OCI-LY3 (cell line): Measurements from ENCODE around the gene NRXN3.

ENCODE experiments used
- H2AFZ ChIP-seq: fragments of 200-600, 300-600 bp; shearing (Covaris generic); 2 replicates; pipeline ENCODE4 v1.6.0; 2014; ENCODE audit warnings: antibody characterized with exemption, low read depth, low read length
- H3K27ac ChIP-seq: fragments of 200-600, 300-600 bp; sonication (generic); 2 replicates; pipeline ENCODE4 v1.5.1; 2014; ENCODE audit warnings: mild to moderate bottlenecking, low read length, moderate library complexity, mixed read lengths
- H3K27me3 ChIP-seq: fragments of 200-600, 300-600 bp; sonication (generic); 2 replicates; pipeline ENCODE4 v1.6.1; 2014; ENCODE audit warnings: low read depth, low read length, mixed read lengths
- H3K36me3 ChIP-seq: fragments of 200-600, 300-600 bp; sonication (generic); replicated peaks from 2 replicates; pipeline ENCODE3; 2014; ENCODE audit warnings: low read depth, low read length, mixed read lengths
- H3K4me1 ChIP-seq: fragments of 300-600, 200-600 bp; sonication (generic); 2 replicates; pipeline ENCODE4 v1.6.1; 2014; ENCODE audit warnings: low read length, mixed read lengths
- H3K4me2 ChIP-seq: fragments of 200-600, 300-600 bp; sonication (generic); 2 replicates; pipeline ENCODE4 v1.6.1; 2014; ENCODE audit warnings: low read length, mixed read lengths
- H3K4me3 ChIP-seq: fragments of 300-600, 200-600 bp; sonication (generic); 2 replicates; pipeline ENCODE4 v1.5.1; 2014; ENCODE audit warnings: antibody characterized with exemption, mild to moderate bottlenecking, low read length, moderate library complexity
- H3K79me2 ChIP-seq: fragments of 300-600, 200-600 bp; shearing (Covaris generic); 2 replicates; pipeline ENCODE4 v1.6.1; 2014; ENCODE audit warnings: mild to moderate bottlenecking, low read length, mixed read lengths
- H3K9ac ChIP-seq: fragments of 300-600, 200-600 bp; shearing (Covaris generic); 2 replicates; pipeline ENCODE4 v1.6.0; 2014; ENCODE audit warnings: mild to moderate bottlenecking, low read length, moderate library complexity
- H3K9me3 ChIP-seq: fragments of 200-600, 300-600 bp; shearing (Covaris generic); 2 replicates; pipeline ENCODE4 v1.6.1; 2014; ENCODE audit warnings: low read length, mixed read lengths; ENCODE audit not compliant: insufficient read depth
- H4K20me1 ChIP-seq: fragments of 200-600, 300-600 bp; sonication (generic); 2 replicates; pipeline ENCODE4 v1.6.1; 2016; ENCODE audit warnings: low read length, mixed read lengths; ENCODE audit not compliant: insufficient read depth
- EZH2phosphoT487 ChIP-seq: fragments of 200-600 bp; shearing (Covaris generic); IDR thresholded peaks from 2 replicates; pipeline ENCODE4 v1.6.1; 2018; ENCODE audit warnings: antibody characterized with exemption, mixed run types, low read depth
- TF ChIP-seq, protein P1 (sequence below): fragments of 200-600, 300-600 bp; sonication (generic); IDR thresholded peaks from 2 replicates; pipeline ENCODE4 v1.5.1; 2014; ENCODE audit warnings: antibody characterized with exemption, low read length, low read depth

The NRXN3 gene

DNA sequence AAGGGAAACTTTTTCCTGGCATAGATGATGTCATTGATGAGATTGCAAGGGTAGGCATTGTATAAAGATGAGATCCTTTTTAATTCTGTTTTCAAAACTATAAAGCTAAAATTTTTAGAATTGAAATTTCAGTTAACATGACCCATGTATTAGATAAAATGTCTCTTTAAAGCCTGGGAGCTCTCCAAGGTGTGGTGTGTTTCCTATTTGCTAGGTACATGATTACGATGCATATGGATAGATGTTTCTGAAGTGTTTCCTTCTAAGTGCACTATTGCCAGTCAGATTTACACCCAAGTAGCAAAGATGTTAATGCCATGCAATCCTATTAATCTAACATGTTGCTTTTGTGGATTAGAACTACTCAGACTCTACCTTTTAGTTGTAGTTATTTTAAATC is 1206.4 kb downstream of the NRXN3 start:
- Histone ChIP-seq H3K4me3 (no peak overlapping the region), H3K4me1 (no peaks in the 10 kb centered on the region), H3K27ac (no peak overlapping the region), H3K36me3 (no peaks in the 10 kb centered on the region), H4K20me1 (no peaks in the 10 kb centered on the region), H3K9ac (no peak overlapping the region), H3K9me3 (no peaks in the 10 kb centered on the region), H3K4me2 (no peak overlapping the region), H3K79me2 (no peaks in the 10 kb centered on the region), H3K27me3 (no peaks in the 10 kb centered on the region), H2AFZ (no peak overlapping the region)
- no peak for TF ChIP-seq EZH2phosphoT487
- TF ChIP-seq, protein P1, sequence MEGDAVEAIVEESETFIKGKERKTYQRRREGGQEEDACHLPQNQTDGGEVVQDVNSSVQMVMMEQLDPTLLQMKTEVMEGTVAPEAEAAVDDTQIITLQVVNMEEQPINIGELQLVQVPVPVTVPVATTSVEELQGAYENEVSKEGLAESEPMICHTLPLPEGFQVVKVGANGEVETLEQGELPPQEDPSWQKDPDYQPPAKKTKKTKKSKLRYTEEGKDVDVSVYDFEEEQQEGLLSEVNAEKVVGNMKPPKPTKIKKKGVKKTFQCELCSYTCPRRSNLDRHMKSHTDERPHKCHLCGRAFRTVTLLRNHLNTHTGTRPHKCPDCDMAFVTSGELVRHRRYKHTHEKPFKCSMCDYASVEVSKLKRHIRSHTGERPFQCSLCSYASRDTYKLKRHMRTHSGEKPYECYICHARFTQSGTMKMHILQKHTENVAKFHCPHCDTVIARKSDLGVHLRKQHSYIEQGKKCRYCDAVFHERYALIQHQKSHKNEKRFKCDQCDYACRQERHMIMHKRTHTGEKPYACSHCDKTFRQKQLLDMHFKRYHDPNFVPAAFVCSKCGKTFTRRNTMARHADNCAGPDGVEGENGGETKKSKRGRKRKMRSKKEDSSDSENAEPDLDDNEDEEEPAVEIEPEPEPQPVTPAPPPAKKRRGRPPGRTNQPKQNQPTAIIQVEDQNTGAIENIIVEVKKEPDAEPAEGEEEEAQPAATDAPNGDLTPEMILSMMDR, result no peak

DNA sequence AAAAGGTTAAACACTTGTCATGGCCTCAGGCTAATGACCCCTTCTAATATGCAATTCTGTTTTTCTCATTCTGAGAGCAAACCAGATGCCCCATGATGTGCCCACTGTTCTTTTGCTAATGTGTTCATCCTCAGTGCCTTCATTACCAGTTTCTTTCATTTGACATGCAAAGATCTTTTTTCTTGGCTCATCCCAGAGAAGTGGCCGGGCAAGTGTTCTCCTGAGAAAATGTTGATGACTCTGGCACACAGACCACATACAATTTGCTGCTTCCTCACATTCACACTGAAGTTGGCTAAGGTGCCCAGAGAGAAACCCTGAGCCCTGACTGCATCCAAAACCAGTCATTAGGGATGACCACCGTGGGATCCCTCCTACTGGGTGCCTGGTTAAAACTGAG is 1207.8 kb downstream of the NRXN3 start:
- H3K27me3 ChIP-seq, result no peaks in the 10 kb centered on the region
- H4K20me1 ChIP-seq, result no peaks in the 10 kb centered on the region
- H3K4me2 ChIP-seq, result no peak overlapping the region
- TF ChIP-seq EZH2phosphoT487, result no peak
- TF ChIP-seq, protein P1, result no peak
- no peaks in the 10 kb centered on the region for H3K9me3 ChIP-seq
- H3K79me2 ChIP-seq, result no peaks in the 10 kb centered on the region
- H3K4me1 ChIP-seq, result no peaks in the 10 kb centered on the region
- no peaks in the 10 kb centered on the region for H3K36me3 ChIP-seq
- H3K4me3 ChIP-seq, result no peak overlapping the region
- H2AFZ ChIP-seq, result no peak overlapping the region
- no peak overlapping the region for H3K9ac ChIP-seq
- no peak overlapping the region for H3K27ac ChIP-seq

DNA sequence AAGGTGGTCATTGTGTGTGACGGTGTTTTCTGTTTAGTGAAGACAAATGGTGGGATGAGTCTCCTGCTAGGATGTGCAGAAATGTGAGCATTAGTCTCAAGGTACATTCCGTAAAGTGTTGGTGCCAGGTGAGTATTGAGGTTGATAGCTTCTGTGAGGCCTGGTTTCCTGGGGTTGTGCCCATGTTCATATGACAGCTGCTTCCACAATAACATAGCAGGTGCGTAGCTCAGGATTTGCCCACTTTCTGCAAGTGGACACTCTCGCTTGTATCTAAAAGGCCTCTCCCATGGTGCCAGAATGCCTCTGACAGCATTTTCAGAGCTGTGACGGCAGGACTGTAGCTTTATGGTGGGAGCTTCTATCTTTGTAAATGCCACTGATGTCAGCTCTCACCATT is 1209.1 kb downstream of the NRXN3 start:
- Histone ChIP-seq H3K4me2 (no peak overlapping the region), H3K9me3 (no peaks in the 10 kb centered on the region), H3K9ac (no peak overlapping the region), H3K27me3 (no peaks in the 10 kb centered on the region), H3K79me2 (no peaks in the 10 kb centered on the region), H2AFZ (no peak overlapping the region), H4K20me1 (no peaks in the 10 kb centered on the region), H3K27ac (no peak overlapping the region), H3K4me1 (no peaks in the 10 kb centered on the region), H3K4me3 (no peak overlapping the region), H3K36me3 (no peaks in the 10 kb centered on the region)
- no peak for TF ChIP-seq EZH2phosphoT487
- TF ChIP-seq, protein P1, result no peak

DNA sequence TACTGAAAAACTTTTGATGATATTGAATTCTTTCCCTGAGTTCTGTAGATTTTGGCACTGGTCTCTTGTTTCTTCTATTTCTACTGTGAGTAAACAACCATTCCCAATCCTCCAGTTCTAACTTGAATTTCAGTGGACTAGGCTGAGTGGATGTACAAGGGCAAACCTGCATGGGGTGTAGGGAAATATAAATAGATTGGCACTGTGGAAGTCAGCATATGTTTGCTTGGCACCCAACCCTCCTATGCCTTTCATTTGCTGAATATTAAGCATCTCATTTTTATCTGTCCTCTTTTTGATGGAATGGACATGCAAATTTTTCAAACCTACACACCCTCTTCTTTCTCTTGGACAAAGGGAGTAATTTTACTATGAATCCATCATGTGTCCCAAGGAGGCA is 1212.9 kb downstream of the NRXN3 start:
- Histone ChIP-seq H3K27ac (no peak overlapping the region), H3K36me3 (no peaks in the 10 kb centered on the region), H3K4me3 (no peak overlapping the region), H4K20me1 (no peaks in the 10 kb centered on the region), H3K9ac (no peak overlapping the region), H2AFZ (no peak overlapping the region), H3K9me3 (no peaks in the 10 kb centered on the region), H3K4me2 (no peak overlapping the region), H3K4me1 (no peaks in the 10 kb centered on the region), H3K79me2 (no peaks in the 10 kb centered on the region), H3K27me3 (no peaks in the 10 kb centered on the region)
- TF ChIP-seq EZH2phosphoT487, result no peak
- TF ChIP-seq, protein P1, result no peak
